Right lobe of liver (tissue), 6 donors: ENCODE data around the gene WDR90. TPM values are rescaled to one million over a fixed set of nuclear protein-coding genes. Genes with fewer than 3 reads are reported as not detected.

ENCODE experiments used
- ATAC-seq, 4 donors: fragments of 200-7000 bp; cut with Tn5 transposase; one replicate each; pipeline ENCODE4 v1.9.1; 2020; ENCODE audit warnings: mild to moderate bottlenecking in 4 of 4, moderate library complexity in 4 of 4
- DNase-seq, 3 donors: peaks; one replicate each; pipeline ENCODE4 v3.0.0-alpha.2; 2020
- H3K27ac ChIP-seq, 3 donors: fragments of 200-600 bp; one replicate each; pipeline ENCODE4 v1.8.0; 2022
- H3K27me3 ChIP-seq, 2 donors: fragments of 200-600 bp; one replicate each; pipeline ENCODE4 v1.8.0; 2022
- H3K36me3 ChIP-seq, 4 donors: fragments of 200-600 bp; sonication (generic) in 1 of 4; one replicate each; pipeline versions ENCODE4 v1.5.1 to v1.8.0; 2017 to 2022; ENCODE audit warnings: control low read depth in 1 of 4
- H3K4me1 ChIP-seq, 4 donors: fragments of 200-600 bp; sonication (generic) in 1 of 4; one replicate each; pipeline versions ENCODE4 v1.5.1 to v1.8.0; 2017 to 2022; ENCODE audit warnings: control low read depth in 1 of 4
- H3K4me3 ChIP-seq, 3 donors: fragments of 200-600 bp; one replicate each; pipeline ENCODE4 v1.8.0; 2022
- H3K9me3 ChIP-seq, 4 donors: fragments of 200-600 bp; sonication (generic) in 1 of 4; one replicate each; pipeline versions ENCODE4 v1.5.1 to v1.8.0; 2017 to 2022; ENCODE audit warnings: control low read depth in 1 of 4
- CTCF ChIP-seq, 4 donors: fragments of 200-600 bp in 3 of 4; fragments of 450-650 bp in 1 of 4; IDR thresholded peaks; one replicate each; pipeline versions ENCODE4 v1.5.1 to v1.8.0; 2016 to 2022; ENCODE audit warnings: antibody characterized with exemption in 4 of 4, mild to moderate bottlenecking in 2 of 4
- POLR2A ChIP-seq: fragments of 450-650 bp; IDR thresholded peaks from one replicate; pipeline ENCODE4 v1.6.1; 2017; ENCODE audit warnings: antibody characterized with exemption, mild to moderate bottlenecking
- WGBS: methylation state at CpG from one replicate; pipeline ENCODE4 v1.1.6; 2018; ENCODE audit warnings: low coverage, low lambda C conversion rate; ENCODE audit not compliant: insufficient coverage; ENCODE audit errors: missing lambda C conversion rate; 5-methylcytosine and 5-hydroxymethylcytosine counted together
- intact Hi-C, 2 donors: fragments of 100-400 bp; cut with DNase I; formaldehyde crosslinking; loops; one replicate each; pipeline versions ENCODE4 v1.11.2 to v1.14.1; 2022
- total RNA-seq, 6 experiments: library from RNA; depleted of rRNA in 2 of 6; stranded (reverse); fragments of >200 nt in 2 of 6; fragmentation: NEBNext Ultra II Directional in 3 of 6; extraction: Animal tissue kit (Norgen Biotek cat#: 25700) in 3 of 6; gene quantifications; one replicate each; pipeline versions ENCODE4 v1.1.0 to v1.2.4, GENCODE V29; 2016 to 2023
- donor health status: DM: no; HTN: yes; CAD: no.
- donor health status: DM: no; HTN: no; CAD: no.
- donor health status: DM: no; HTN: no; CAD: no.
- donor health status: DM: no; HTN: yes; CAD: no.
- donor health status: DM: no; HTN: yes; CAD: no.

Gene WDR90
- total RNA-seq, 6 experiments from 2014 or later, result 7.2 to 18.1 (median 11.8) TPM

- H3K9me3 ChIP-seq, result no peaks in the 10 kb centered on the region
- TF ChIP-seq POLR2A (no peak), CTCF (IDR thresholded peaks at IDR 0.05) (no peak)
- WGBS, result 0% methylated on average over 4 of the region's 53 CpGs
- peaks cover 0 to 15% (median 0%) of the 10 kb centered on the region in 4 donors for H3K4me1 ChIP-seq
- ATAC-seq (peak; percentile 75 to 82 (median 80)), DNase-seq (peak; percentile 95 to 97 (median 97))
- intact Hi-C loops, result loop anchor here in 1 of 2 donors (10.0 kb wide), 1 partner anchor 53 kb away; no protein-coding TSS in a partner anchor
- H3K27me3 ChIP-seq, result no peaks in the 10 kb centered on the region
- peak overlapping the region; percentile 93 to 96 (median 96) for H3K27ac ChIP-seq
- H3K36me3 ChIP-seq, result no peaks in the 10 kb centered on the region
- H3K4me3 ChIP-seq, result peak overlapping the region; percentile 73 to 83 (median 77)
Measured at GRCh38 chr16:637081-638018, 11.8 kb upstream of the WDR90 start.

DNA sequence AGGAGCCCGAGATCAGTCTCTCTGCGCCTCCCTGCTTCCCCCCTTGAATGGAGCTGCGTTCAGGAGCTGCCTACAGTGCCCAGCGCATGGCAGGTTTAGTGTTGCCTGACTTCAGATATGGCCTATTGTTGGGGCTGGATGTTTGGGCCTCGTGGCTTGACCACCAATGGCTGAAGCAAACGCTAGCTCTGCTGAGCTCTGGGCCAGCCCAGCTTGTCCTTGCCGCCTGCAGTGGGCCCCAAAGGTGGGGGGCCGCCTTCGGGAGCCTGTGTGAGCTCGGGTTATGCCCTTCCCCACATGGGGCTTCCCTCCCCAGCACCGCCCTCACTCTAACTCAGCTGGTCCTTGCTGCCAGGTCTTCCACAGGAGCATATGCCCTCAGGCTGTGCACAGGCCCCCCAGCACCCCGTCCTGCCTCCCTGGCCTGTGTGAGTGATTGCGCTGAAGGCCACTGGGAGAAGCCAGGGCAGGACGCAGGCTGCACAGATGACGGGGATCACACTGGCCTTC is 11.1 kb upstream of the WDR90 start:
- DNase-seq (no peak), ATAC-seq (no peak)
- 82% methylated on average over 3 of the region's 15 CpGs for WGBS
- no peaks in the 10 kb centered on the region for H3K27me3 ChIP-seq
- peak overlapping the region in 1 of 3 donors; percentile 59 for H3K27ac ChIP-seq
- TF ChIP-seq POLR2A (no peak), CTCF (IDR thresholded peaks at IDR 0.05) (no peak)
- intact Hi-C loops, result loop anchor here in 1 of 2 donors (10.0 kb wide), 1 partner anchor 53 kb away; no protein-coding TSS in a partner anchor
- H3K9me3 ChIP-seq, result no peaks in the 10 kb centered on the region
- H3K4me3 ChIP-seq, result no peak overlapping the region
- H3K4me1 ChIP-seq, result peaks cover 0 to 19% (median 0%) of the 10 kb centered on the region in 4 donors
- no peaks in the 10 kb centered on the region for H3K36me3 ChIP-seq

DNA sequence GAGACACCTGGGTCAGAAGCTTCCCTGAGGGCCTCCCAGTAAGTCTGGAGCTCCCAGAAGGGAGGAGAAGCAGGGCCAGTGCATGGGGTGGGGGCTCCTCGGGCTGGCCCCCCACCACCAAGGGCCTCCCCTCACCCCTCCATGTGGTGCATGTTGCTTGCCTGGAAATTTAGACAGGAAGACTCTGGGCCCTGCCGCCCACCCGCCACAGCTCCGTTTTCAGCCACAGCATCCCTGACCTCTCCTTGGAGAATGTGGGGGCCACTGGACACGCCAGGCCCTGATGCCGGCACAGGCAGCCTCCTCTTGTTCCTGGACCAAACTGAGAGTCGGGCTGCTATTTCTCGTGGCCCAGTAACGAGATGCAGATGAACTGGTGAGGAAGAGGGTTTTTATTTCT is 10.3 kb upstream of the WDR90 start:
- DNase-seq (no peak), ATAC-seq (no peak)
- Histone ChIP-seq H3K9me3 (no peaks in the 10 kb centered on the region), H3K4me1 (peaks cover 0 to 26% (median 0%) of the 10 kb centered on the region in 4 donors), H3K4me3 (no peak overlapping the region), H3K27me3 (no peaks in the 10 kb centered on the region), H3K27ac (no peak overlapping the region), H3K36me3 (no peaks in the 10 kb centered on the region)
- intact Hi-C loops, result loop anchor here in 1 of 2 donors (10.0 kb wide), 1 partner anchor 54 kb away; no protein-coding TSS in a partner anchor
- no CpG with 5 or more reads among the region's 9 CpGs for WGBS
- TF ChIP-seq POLR2A (no peak), CTCF (IDR thresholded peaks at IDR 0.05) (no peak)

- H3K9me3 ChIP-seq, result no peaks in the 10 kb centered on the region
- H3K27ac ChIP-seq, result no peak overlapping the region
Measured at GRCh38 chr16:640614-641013, 8.6 kb upstream of the WDR90 start.

More at GRCh38 chr16:640614-641013, 8.6 kb upstream of the WDR90 start:
- no CpG with 5 or more reads among the region's 5 CpGs for WGBS
- peaks cover 0 to 34% (median 2%) of the 10 kb centered on the region in 4 donors for H3K4me1 ChIP-seq
- TF ChIP-seq CTCF (IDR thresholded peaks at IDR 0.05) (no peak), POLR2A (no peak)
- H3K36me3 ChIP-seq, result no peaks in the 10 kb centered on the region
- no peaks in the 10 kb centered on the region for H3K27me3 ChIP-seq
- DNase-seq (no peak), ATAC-seq (no peak)
- no peak overlapping the region for H3K4me3 ChIP-seq
- intact Hi-C loops, result no loop called here
